GM12864 (cell line): Measurements from ENCODE around the gene ARHGAP12.
"Not testable (repeated sequence)": the region's sequence is repeated elsewhere in the genome, so short reads cannot be mapped to it uniquely, and the experiment has no call there.

Source experiments
- DNase-seq: peaks from one replicate; pipeline ENCODE4 v3.0.0-alpha.2; 2011; ENCODE audit warnings: low read depth
- H3K4me3 ChIP-seq: 2 replicates; pipeline ENCODE4 v1.5.1; 2011; ENCODE audit warnings: mild to moderate bottlenecking, low read depth, low read length, control low read depth
- CTCF ChIP-seq: IDR thresholded peaks from 2 replicates; pipeline ENCODE4 v1.5.1; 2011; ENCODE audit warnings: low read depth, mild to moderate bottlenecking, moderate library complexity, low read length, control low read depth, inconsistent platforms; ENCODE audit errors: missing control alignments

ARHGAP12 gene

GRCh38 chr10:31774299-31774900 is 154.2 kb downstream of the ARHGAP12 start:
- TF ChIP-seq CTCF = no peak
- no peak for DNase-seq
- H3K4me3 ChIP-seq = no peak overlapping the region

- no peak for TF ChIP-seq CTCF
- DNase-seq = no peak
- H3K4me3 ChIP-seq = no peak overlapping the region
Measured at GRCh38 chr10:31773749-31774298, 154.8 kb downstream of the ARHGAP12 start.

GRCh38 chr10:31771331-31771831 is 157.2 kb downstream of the ARHGAP12 start:
- TF ChIP-seq CTCF = no peak
- no peak overlapping the region for H3K4me3 ChIP-seq
- no peak for DNase-seq

GRCh38 chr10:31770307-31770902 is 158.2 kb downstream of the ARHGAP12 start:
- TF ChIP-seq CTCF = peak; percentile 81
- H3K4me3 ChIP-seq = no peak overlapping the region
- no peak for DNase-seq

GRCh38 chr10:31769564-31769963 is 159.1 kb downstream of the ARHGAP12 start:
- no peak for TF ChIP-seq CTCF
- no peak for DNase-seq
- H3K4me3 ChIP-seq = no peak overlapping the region

- DNase-seq, H3K4me3 ChIP-seq: not testable (repeated sequence)
Measured at GRCh38 chr10:31768935-31769334, 159.7 kb downstream of the ARHGAP12 start.

GRCh38 chr10:31768467-31768866 is 160.2 kb downstream of the ARHGAP12 start:
- H3K4me3 ChIP-seq = no peak overlapping the region
- no peak for DNase-seq
- no peak for TF ChIP-seq CTCF
